ENCODE measurements around the gene PIGC.

GRCh38 chr1:172472495-172472894, 28.6 kb upstream of the PIGC start:
- no peak for TF ChIP-seq EZH2 (IDR thresholded peaks at IDR 0.05)
- TF ChIP-seq POLR2AphosphoS5 (IDR thresholded peaks at IDR 0.05; ENCODE audit: borderline replicate concordance, low read depth, low read length): no peak
